Liver (tissue), 9 donors: ENCODE results near the gene ACTN4. TPM values are rescaled to one million over a fixed set of nuclear protein-coding genes. Genes with fewer than 3 reads are reported as not detected.
A peak's percentile ranks its signal among the peaks of the same experiment; 100 is the strongest.
"Not testable (repeated sequence)": the region's sequence is repeated elsewhere in the genome, so short reads cannot be mapped to it uniquely, and the experiment has no call there.

Source experiments
- DNase-seq: peaks from one replicate; pipeline ENCODE4 v3.0.0-alpha.2; 2017; ENCODE audit warnings: low spot score
- H3K27ac ChIP-seq, 2 donors: one replicate each; pipeline ENCODE4 v1.7.0; 2013; ENCODE audit warnings: inconsistent platforms in 2 of 2, low read length in 2 of 2, control low read depth in 1 of 2, low read depth in 1 of 2, mild to moderate bottlenecking in 1 of 2
- H3K27me3 ChIP-seq, 4 donors: one replicate each; pipeline versions ENCODE4 v1.6.1 to v1.7.0; 2013; ENCODE audit warnings: low read length in 3 of 4, inconsistent platforms in 1 of 4, mild to moderate bottlenecking in 1 of 4, moderate library complexity in 1 of 4; ENCODE audit not compliant: control insufficient read depth in 4 of 4, insufficient read depth in 4 of 4
- H3K36me3 ChIP-seq, 4 donors: one replicate each; pipeline versions ENCODE4 v1.6.1 to v1.7.0; 2013; ENCODE audit warnings: low read length in 3 of 4, mild to moderate bottlenecking in 3 of 4, low read depth in 1 of 4, moderate library complexity in 1 of 4; ENCODE audit not compliant: control insufficient read depth in 4 of 4, insufficient read depth in 3 of 4
- H3K4me1 ChIP-seq, 4 donors: one replicate each; pipeline versions ENCODE4 v1.6.1 to v1.7.0; 2013; ENCODE audit warnings: low read length in 3 of 4, mild to moderate bottlenecking in 3 of 4, moderate library complexity in 1 of 4; ENCODE audit not compliant: control insufficient read depth in 4 of 4, insufficient read depth in 4 of 4
- H3K4me3 ChIP-seq, 3 donors: one replicate each; pipeline versions ENCODE4 v1.6.1 to v1.7.0; 2013; ENCODE audit warnings: low read length in 3 of 3, control low read depth in 1 of 3, low read depth in 1 of 3, mild to moderate bottlenecking in 1 of 3
- H3K9ac ChIP-seq, 2 donors: one replicate each; pipeline ENCODE4 v1.7.0; 2013; ENCODE audit warnings: low read length in 2 of 2, mild to moderate bottlenecking in 2 of 2, moderate library complexity in 2 of 2, control low read depth in 1 of 2, low read depth in 1 of 2
- H3K9me3 ChIP-seq, 4 donors: one replicate each; pipeline versions ENCODE4 v1.6.1 to v1.7.0; 2013; ENCODE audit warnings: low read length in 3 of 4; ENCODE audit not compliant: control insufficient read depth in 4 of 4
- ATF3 ChIP-seq: IDR thresholded peaks from 2 replicates; pipeline ENCODE4 v1.6.1; 2016; ENCODE audit warnings: antibody characterized with exemption
- CTCF ChIP-seq: fragments of 150-350 bp; IDR thresholded peaks from 2 replicates; pipeline ENCODE4 v1.5.1; 2017; ENCODE audit warnings: improper control_type of control experiment, low read depth, low read length; ENCODE audit not compliant: missing input control
- EGR1 ChIP-seq, 2 donors: IDR thresholded peaks; 2 replicates each; pipeline ENCODE4 v1.6.1; 2016 to 2018; ENCODE audit warnings: antibody characterized with exemption in 2 of 2, low read depth in 2 of 2
- FOXA1 ChIP-seq: IDR thresholded peaks from 2 replicates; pipeline ENCODE4 v1.6.1; 2016; ENCODE audit warnings: antibody characterized with exemption
- FOXA2 ChIP-seq: IDR thresholded peaks from 2 replicates; pipeline ENCODE4 v1.6.1; 2016; ENCODE audit warnings: antibody characterized with exemption
- GABPA ChIP-seq, 2 donors: IDR thresholded peaks in 1 of 2; conservative IDR thresholded peaks in 1 of 2; 2 replicates each; pipeline ENCODE4 v1.6.1; 2016; ENCODE audit warnings: antibody characterized with exemption in 2 of 2, mild to moderate bottlenecking in 1 of 2, moderate library complexity in 1 of 2
- HNF4A ChIP-seq, 2 donors: conservative IDR thresholded peaks; 2 replicates each; pipeline ENCODE4 v1.6.1; 2016; ENCODE audit warnings: antibody characterized with exemption in 2 of 2, mild to moderate bottlenecking in 2 of 2
- HNF4G ChIP-seq: IDR thresholded peaks from 2 replicates; pipeline ENCODE4 v1.6.1; 2016; ENCODE audit warnings: antibody characterized with exemption
- JUND ChIP-seq, 2 donors: IDR thresholded peaks; 2 replicates each; pipeline ENCODE4 v1.6.1; 2016; ENCODE audit warnings: antibody characterized with exemption in 2 of 2
- MAX ChIP-seq: IDR thresholded peaks from 2 replicates; pipeline ENCODE4 v1.6.1; 2016; ENCODE audit warnings: antibody characterized with exemption
- NR2F2 ChIP-seq: IDR thresholded peaks from 2 replicates; pipeline ENCODE4 v1.6.1; 2016; ENCODE audit warnings: antibody characterized with exemption
- REST ChIP-seq: IDR thresholded peaks from 2 replicates; pipeline ENCODE4 v1.6.1; 2016; ENCODE audit warnings: antibody characterized with exemption, mild to moderate bottlenecking
- RXRA ChIP-seq, 2 donors: IDR thresholded peaks; 2 replicates each; pipeline ENCODE4 v1.6.1; 2017 to 2018; ENCODE audit warnings: antibody characterized with exemption in 2 of 2, mild to moderate bottlenecking in 1 of 2
- SP1 ChIP-seq: IDR thresholded peaks from 2 replicates; pipeline ENCODE4 v1.6.1; 2018; ENCODE audit warnings: antibody characterized with exemption, mild to moderate bottlenecking
- TAF1 ChIP-seq: conservative IDR thresholded peaks from 2 replicates; pipeline ENCODE4 v1.6.1; 2016; ENCODE audit warnings: antibody characterized with exemption, mild to moderate bottlenecking
- YY1 ChIP-seq: IDR thresholded peaks from 2 replicates; pipeline ENCODE4 v1.6.1; 2016; ENCODE audit warnings: antibody characterized with exemption, mild to moderate bottlenecking
- ZBTB33 ChIP-seq: IDR thresholded peaks from 2 replicates; pipeline ENCODE4 v1.6.1; 2016; ENCODE audit warnings: antibody characterized with exemption
- WGBS: extraction: QIAGEN DNeasy Blood & Tissue Kit; methylation state at CpG from one replicate; pipeline ENCODE4 v1.1.7; 2013; 5-methylcytosine and 5-hydroxymethylcytosine counted together
- polyA plus RNA-seq, 2 donors: library from polyadenylated mRNA; stranded (reverse) in 1 of 2; unstranded in 1 of 2; fragments of 200-250 nt in 1 of 2; fragments of >200 nt in 1 of 2; fragmentation: Nextera tagmentation in 1 of 2; extraction: Ambion mirVana in 1 of 2; gene quantifications; one replicate each; pipeline versions ENCODE4 v1.2.1 to v1.2.3, GENCODE V29; 2013 to 2015
- total RNA-seq, 2 donors: library from RNA; depleted of rRNA; stranded (reverse); fragments of >200 nt; gene quantifications; one replicate each; pipeline ENCODE4 v1.2.3, GENCODE V29; 2014
- donor health status: healthy.
- donor health status: healthy.
- donor health status: healthy.
- donor health status: healthy.
- donor health status: healthy.

ACTN4 gene
- total and polyA plus RNA-seq, 4 donors, result 35.4 to 164 (median 98.7) TPM

GRCh38 chr19:38760805-38761517 is 113.5 kb downstream of the ACTN4 start:
- not testable (repeated sequence) for DNase-seq, H3K36me3 ChIP-seq, H3K4me1 ChIP-seq, H3K4me3 ChIP-seq, H3K27me3 ChIP-seq, H3K9me3 ChIP-seq, H3K9ac ChIP-seq
- TF ChIP-seq YY1, result peak; percentile 26
- TF ChIP-seq JUND (IDR thresholded peaks at IDR 0.05), result peak in 1 of 2 donors; percentile 39
- TF ChIP-seq HNF4A (conservative IDR thresholded peaks at IDR 0.05), result peak in 1 of 2 donors; percentile 64
- TF ChIP-seq REST, result peak; percentile 44
- peak in 1 of 2 donors; percentile 76 for TF ChIP-seq RXRA (IDR thresholded peaks at IDR 0.05)
- H3K27ac ChIP-seq, result peak overlapping the region; percentile 87 to 96
- WGBS, result 25% methylated on average over 6 of the region's 6 CpGs

GRCh38 chr19:38761884-38762389 is 114.5 kb downstream of the ACTN4 start:
- WGBS, result 73% methylated on average over 9 of the region's 9 CpGs
- Histone ChIP-seq H3K4me3 (peak overlapping the region in 1 of 3 donors; percentile 24), H3K27ac (peak overlapping the region; percentile 76 to 80), H3K9ac (peak overlapping the region; percentile 43 to 47)
- not testable (repeated sequence) for H3K4me1 ChIP-seq, H3K27me3 ChIP-seq, H3K9me3 ChIP-seq, H3K36me3 ChIP-seq, DNase-seq

- H3K4me1 ChIP-seq, result peaks cover 0 to 4% (median 2%) of the 10 kb centered on the region in 4 donors
- H3K36me3 ChIP-seq, result no peaks in the 10 kb centered on the region
- H3K4me3 ChIP-seq, result no peak overlapping the region
- H3K27me3 ChIP-seq, result no peaks in the 10 kb centered on the region
- WGBS, result 42% methylated on average over 3 of the region's 3 CpGs
- no peaks in the 10 kb centered on the region for H3K9me3 ChIP-seq
- H3K27ac ChIP-seq, result peak overlapping the region; percentile 60 to 80
- DNase-seq, result no peak
- peak overlapping the region in 1 of 2 donors; percentile 47 for H3K9ac ChIP-seq
- TF ChIP-seq CTCF, result no peak
- TF ChIP-seq ZBTB33, result no peak
- peak; percentile 66 to 76 for TF ChIP-seq JUND (IDR thresholded peaks at IDR 0.05)
- TF ChIP-seq MAX, result no peak
- TF ChIP-seq FOXA2, result no peak
- TF ChIP-seq SP1, result peak; percentile 53
- peak; percentile 56 for TF ChIP-seq TAF1
- TF ChIP-seq EGR1 (IDR thresholded peaks at IDR 0.05; ENCODE audit: low read depth in 2 of 2), result no peak
- TF ChIP-seq YY1, result no peak
- TF ChIP-seq HNF4A (conservative IDR thresholded peaks at IDR 0.05), result peak; percentile 64 to 67
- no peak for TF ChIP-seq GABPA (IDR thresholded peaks at IDR 0.05 in 1 of 2, conservative IDR thresholded peaks at IDR 0.05 in 1 of 2)
- peak; percentile 28 for TF ChIP-seq NR2F2
- TF ChIP-seq ATF3, result no peak
- peak; percentile 25 for TF ChIP-seq HNF4G
- no peak for TF ChIP-seq RXRA (IDR thresholded peaks at IDR 0.05)
- TF ChIP-seq FOXA1, result no peak
Measured at GRCh38 chr19:38763795-38764220, 116.4 kb downstream of the ACTN4 start.
